Stimulated activated naive CD8-positive, alpha-beta T cell treated with anti-CD3 and anti-CD28 coated beads, Interleukin-15, Interleukin-2, amounts not matched to agents 100 U/mL and 50 U/mL, for 24 hours (primary cell): ENCODE results near the gene RTN1.

Source experiments
- ATAC-seq: fragments of 150-1000 bp; cut with Tn5 transposase; one replicate; pipeline ENCODE4 v1.10.0; 2021
- DNase-seq: peaks from one replicate; pipeline ENCODE4 v3.0.0; 2021

Gene RTN1

DNA sequence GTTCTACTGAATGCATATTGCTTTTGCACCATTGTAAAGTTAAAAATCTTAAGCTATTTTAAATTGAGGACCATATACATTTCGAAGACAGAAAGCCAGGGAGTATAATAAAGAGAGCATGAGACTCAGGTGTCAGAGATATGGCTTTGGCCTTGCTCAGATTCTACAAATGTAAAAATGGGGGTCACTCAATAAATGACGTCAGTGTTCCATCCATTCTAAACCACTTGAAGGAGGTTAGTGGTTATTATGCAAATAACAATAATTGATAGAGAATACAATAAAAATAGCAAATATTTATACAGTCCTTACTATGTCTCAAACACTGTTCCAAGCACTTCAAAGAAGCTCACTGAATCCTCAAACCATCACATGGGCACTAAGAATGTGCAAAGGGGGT, 20.1 kb downstream of the RTN1 start:
- ATAC-seq = no peak

DNA sequence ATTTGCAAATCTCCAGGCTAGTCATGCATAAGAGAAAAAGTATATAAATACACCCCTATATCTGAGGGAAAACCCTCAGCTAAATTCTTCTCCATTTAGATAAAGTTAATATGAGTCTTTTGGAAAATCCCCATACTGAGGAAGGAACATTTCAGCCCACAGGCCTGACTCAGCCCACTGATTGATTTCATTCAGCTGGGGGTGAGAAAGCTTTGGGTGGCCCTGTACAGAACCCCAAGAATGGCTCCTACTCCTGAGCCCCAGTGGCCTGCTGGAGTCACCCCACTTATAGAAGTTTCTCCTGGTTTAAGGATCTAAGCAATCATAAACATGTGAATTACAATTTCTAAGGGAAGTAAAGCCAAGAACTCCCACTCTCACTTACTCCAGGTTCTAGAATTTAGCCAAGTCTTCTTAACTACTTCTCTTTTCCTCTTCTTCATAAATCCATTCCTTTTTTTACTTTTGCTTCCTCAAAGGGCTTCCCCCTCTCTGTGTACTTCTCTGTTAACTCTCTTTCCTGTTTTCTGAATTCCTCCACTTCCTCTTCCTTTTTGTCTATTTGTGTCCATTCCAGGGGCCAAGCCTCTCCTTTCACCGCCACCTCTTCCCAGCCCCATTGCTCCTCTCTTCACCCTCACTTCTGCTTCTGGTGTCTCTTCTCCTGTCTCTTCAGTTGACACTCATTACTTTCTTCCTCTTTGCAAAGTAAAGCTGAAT, 21.0 kb downstream of the RTN1 start:
- peak; percentile 46 for ATAC-seq
- DNase-seq = no peak

More for the DNA sequence above, 20.1 kb downstream of the RTN1 start:
- DNase-seq = no peak

DNA sequence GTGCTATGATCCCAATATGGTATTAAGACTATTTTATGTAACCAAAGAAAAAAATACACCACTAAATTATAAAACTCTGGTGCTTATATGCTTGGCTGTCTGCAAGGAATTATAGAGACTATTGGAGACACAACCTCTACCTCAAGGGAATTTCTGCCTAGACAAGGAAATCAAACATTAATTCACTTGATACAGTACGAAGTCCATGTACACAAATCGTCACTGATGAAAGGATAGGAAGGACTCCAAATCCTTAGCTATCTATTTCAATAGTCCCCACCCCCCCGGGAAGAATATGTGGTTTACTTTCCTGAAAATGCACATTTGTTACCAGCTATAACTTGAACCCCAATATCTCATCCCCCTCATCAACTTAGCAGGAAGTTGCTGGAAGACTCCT, 21.9 kb downstream of the RTN1 start:
- ATAC-seq (no peak), DNase-seq (no peak)

DNA sequence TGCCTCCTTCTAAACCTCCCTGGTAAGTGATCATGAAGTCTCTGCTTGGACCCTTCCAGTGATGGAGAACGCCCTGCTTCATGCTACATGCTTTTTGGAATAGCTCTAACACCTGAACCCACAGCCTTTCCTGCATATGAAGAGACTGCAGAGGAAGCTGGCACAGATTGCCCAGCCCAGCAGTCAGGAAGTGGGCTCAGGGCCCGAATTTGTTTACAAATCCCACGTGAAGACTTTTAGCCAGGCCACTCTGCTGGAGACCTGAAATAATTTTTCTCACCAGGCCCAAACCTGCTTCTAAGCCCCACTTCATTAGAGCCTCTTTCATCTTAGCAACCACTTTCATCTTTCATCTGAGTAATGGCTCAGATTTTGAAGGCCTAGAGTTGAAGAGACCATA, 22.9 kb downstream of the RTN1 start:
- ATAC-seq (no peak), DNase-seq (no peak)

DNA sequence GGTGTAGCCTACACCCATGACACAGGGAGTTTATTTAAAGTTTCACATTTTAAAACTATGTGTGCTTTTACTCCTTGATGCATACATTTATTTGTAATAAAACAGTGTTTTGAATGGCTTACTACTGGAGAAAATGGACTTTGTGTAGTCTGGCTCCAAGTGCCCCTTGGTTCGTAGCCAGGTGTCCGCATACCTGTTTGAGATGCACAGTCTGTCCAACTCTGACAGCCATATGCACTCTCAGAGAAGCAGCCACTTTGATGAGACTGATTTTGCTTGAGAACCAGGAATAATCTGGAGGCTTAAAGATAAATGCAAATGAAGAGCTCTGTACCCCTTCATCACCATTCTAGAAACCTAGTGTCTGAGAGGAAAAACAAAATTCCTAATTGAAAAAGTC, 24.0 kb downstream of the RTN1 start:
- DNase-seq (no peak), ATAC-seq (no peak)

DNA sequence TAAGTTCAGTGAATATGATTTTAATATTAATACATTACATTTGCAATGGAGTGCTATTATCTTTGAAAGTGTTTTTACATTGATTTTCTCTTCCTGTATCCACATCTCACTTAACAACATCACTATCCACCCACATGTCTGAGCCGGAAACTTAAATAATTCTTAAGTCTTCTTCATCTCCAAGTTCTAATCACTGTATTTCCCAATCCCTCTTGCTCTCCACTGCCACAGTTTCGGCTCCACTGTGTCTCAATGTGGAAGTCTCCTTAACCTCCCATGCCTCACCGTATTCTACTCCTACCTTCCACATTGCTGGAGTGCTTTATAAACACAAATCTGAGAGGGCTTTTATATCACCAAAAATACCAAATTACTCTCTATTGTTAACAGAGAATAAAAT, 25.3 kb downstream of the RTN1 start:
- DNase-seq (no peak), ATAC-seq (no peak)

DNA sequence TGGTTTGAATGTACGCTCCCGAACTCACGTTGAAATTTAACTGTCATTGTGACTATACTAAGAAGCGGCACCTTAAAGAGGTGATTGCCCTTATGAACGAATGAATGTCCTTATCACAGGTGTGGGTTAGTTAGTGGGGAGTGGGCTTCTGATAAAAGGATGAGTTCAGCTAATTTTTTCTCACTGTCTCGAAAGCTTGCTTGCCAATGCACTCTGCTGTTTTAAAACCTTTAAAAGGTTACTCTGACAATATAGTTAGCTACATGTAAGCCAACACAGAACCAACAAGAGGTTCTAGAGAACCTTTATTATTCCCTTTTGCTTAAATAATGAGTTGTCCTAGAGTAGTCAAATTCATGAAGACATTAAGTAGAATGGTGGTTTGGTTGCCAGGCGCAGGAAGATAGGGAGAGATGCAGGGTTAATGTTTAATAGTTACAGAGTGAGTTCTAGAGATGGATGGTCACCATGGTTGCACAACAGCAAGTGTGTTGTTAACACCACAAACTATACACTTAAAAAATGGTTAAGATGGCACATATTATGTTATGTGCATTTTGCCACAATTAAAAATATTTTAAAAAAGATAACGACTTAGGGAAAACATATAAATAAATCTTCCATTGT, 26.3 kb downstream of the RTN1 start:
- DNase-seq (no peak), ATAC-seq (no peak)

DNA sequence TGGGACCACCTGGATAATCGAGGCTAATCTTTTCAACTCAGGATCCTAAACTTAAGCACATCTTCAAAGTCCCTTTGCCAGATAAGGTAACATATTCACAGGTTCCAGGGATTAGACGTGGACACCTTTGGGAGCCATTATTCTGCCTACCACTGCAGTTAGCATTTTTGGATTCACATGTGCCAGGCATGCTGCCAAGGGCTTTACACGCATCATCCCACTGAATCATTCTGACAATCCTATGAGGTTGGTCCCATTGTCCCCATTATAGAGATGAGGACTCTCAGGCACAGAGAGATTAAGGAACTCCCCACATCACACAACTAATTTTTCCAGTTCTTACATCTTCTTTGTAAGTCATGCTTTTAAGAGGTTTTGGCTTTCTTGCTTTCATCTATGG, 34.5 kb downstream of the RTN1 start:
- ATAC-seq (no peak), DNase-seq (no peak)

DNA sequence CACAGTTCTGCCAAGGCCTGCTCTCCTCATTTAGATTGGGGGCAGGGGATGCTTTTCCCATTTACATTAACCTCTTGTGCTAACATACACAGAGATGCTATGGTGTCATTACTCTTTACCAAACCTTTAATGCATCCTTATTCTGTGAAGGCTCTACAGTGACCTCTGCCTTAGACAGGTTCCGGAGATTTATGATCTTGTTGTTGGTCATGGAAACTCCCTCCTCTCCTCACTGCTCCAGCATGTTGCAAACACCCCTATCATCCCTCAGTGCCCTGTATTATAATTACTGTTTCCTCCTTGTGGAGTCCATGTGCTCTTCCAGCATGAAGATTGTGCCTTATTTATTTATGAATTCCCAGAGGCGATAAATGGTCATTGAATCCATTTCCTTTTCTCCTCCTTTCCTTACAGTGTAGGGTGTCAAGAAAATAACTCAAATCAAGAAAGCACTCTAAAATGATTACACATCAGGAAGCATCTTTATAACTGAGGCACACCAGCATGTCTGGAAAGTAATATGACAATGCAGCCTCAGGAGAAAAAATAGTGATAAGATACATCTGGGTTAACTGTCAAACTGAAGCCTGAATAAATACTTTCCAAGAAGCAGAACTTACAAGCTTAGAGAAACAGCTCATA, 37.8 kb downstream of the RTN1 start:
- DNase-seq (no peak), ATAC-seq (no peak)

DNA sequence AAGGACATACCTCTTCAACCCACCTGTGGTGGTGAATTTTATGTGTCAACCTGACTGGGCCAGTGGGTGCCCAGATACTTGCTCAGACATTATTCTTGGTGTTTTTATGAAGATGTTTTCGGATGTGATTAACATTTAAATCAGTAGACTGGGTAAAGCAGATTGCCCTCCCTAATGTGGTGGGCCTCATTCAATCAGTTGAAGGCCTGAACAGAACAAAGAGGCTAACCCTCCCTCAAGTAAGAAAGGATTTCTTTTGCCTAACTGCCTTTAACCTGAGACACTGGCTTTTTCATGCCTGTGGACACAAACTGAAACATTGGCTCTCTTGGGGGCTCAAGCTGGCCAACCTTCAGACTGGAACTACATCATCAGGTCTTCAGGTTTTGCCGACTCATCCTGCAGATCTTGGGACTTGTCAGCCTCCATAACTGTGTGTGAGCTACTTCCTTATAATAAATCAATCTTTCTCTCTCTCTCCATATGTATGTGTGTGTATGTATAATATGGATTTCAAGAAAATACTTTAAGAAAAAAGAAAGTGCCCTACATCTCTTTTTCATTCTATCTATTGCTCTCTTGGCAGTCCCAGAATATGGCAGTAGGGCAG, 39.4 kb downstream of the RTN1 start:
- no peak for ATAC-seq
- no peak for DNase-seq

DNA sequence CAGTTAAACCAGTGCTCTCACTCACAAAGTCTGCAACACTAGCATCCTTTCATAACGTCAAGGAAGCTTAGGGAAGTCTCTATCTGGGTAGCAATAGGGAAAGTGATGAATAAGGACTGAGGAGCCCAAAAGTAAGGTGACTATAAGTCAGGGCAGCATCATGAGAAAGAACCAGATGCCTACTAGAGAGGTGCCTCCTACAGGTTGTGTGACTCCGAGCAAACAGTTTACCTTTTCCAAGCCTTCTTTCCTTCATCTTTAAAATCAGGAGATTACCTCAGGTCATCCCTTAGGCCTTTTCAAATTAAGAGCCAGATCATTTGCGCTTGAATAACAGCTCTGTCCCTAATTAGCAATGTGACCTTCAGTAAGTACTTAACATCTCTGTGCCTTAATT, 40.2 kb downstream of the RTN1 start:
- DNase-seq (no peak), ATAC-seq (no peak)

DNA sequence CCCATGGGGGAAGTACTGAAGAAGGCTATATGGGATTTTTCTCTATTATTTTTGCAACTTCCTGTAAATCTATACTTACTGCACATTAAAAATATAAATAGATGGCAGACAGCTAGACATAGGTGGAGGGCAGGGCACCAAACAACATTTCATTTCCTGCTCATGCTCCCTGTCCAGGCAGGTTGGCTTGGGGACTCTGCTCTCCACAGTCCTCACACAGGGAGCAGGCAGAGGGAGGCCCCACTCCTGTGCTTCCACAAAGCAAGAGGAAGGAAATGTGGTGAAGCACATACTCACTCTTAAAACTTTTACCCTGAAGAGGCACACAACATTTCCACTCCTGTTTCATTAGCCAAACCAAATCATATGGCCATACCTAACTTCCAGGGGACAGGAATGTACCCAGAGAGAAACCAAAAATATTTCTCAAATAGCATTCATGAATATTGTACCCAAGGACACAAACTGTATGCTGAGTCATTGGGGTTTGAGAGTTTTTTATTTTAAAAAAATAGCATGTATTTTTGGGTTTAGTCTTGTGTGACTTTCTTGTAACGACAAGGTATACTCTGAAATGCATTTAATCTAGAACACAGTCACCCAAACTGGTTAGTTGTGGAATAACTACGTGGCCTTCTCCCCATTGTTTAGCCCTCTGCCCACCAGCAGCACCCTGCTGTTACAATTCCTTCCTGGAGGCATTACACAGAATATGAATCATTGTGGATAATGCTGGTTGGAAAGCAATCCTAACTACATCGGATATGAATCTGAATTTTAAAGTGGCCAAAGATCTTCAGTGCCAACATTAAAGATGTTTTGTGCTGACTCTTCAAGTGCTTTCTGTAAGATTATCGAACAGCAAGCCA, 40.9 kb downstream of the RTN1 start:
- DNase-seq = no peak
- no peak for ATAC-seq

DNA sequence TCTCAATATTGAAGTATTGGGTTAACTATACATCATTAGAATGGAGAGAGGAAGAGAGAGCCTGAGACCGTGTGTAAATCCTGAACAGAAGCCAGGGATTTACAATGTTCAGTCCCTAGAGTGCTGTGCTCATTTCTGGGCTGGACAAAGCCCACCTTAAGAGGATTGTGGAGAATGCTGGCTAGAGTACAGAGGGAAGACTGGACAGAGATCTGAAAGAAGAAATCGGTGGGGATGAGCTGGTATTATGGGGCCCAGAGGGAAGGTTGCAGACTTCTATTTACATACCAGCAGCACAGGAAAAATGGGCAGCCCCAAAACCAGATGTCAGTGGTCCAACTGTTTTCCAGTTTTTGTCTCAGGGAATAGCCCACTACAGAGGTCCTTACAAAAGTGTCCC, 42.3 kb downstream of the RTN1 start:
- no peak for DNase-seq
- ATAC-seq = no peak

DNA sequence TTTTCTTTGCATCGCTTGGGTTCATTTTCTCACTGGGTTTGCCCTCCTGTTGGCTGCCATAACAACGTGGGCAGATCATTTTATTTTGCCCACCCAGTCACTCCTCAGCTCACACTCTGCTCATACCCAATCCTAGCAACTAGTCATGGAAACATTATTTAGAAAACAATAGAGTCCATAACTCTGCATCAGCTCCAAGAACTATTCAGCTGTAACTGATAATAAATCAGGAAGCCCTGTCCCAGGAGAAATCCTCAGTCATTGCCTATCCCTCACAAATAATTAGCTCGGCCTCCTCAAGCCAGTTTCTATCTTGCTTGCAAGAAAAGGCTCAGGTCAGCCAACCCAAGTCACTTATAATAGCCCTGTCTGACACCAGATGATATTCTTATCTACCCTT, 43.2 kb downstream of the RTN1 start:
- DNase-seq = no peak
- ATAC-seq = no peak

DNA sequence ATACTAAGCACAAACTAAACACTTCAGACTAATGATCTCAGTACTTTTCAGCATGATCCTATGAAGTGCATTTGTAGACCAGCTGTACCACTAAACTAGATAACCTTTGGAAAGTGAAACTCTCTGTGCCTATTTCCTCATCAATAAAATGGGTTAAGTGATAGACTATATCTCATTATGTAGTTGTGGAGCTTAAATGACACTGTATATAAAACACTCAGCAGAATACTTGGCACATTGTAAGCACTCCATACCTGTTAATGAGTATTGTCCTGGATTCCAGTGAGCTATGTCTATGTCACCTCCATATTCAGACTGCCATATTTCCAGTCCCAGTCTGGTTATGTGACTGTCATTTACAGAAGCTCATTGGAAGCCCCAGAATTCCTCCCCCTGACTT, 44.4 kb downstream of the RTN1 start:
- ATAC-seq (no peak), DNase-seq (no peak)

DNA sequence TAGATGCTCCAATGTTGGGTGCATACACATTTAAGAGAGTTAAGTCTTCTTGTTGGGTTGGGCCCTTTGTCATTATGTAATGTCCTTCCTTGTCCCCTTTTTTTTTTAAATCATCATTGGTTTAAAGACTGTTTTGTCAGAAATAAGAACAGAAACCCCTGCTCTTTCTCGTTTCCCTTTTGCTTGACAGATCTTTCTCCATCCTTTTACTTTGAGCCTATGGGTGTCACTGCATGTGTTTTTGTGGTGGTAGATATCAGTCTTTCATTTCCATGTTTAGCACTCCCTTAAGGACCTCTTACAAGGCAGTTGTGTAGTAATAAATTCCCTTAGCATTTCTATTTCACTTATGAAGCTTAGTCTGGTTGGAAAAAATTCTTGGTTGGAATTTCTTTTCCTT, 47.4 kb downstream of the RTN1 start:
- ATAC-seq = no peak
- no peak for DNase-seq

DNA sequence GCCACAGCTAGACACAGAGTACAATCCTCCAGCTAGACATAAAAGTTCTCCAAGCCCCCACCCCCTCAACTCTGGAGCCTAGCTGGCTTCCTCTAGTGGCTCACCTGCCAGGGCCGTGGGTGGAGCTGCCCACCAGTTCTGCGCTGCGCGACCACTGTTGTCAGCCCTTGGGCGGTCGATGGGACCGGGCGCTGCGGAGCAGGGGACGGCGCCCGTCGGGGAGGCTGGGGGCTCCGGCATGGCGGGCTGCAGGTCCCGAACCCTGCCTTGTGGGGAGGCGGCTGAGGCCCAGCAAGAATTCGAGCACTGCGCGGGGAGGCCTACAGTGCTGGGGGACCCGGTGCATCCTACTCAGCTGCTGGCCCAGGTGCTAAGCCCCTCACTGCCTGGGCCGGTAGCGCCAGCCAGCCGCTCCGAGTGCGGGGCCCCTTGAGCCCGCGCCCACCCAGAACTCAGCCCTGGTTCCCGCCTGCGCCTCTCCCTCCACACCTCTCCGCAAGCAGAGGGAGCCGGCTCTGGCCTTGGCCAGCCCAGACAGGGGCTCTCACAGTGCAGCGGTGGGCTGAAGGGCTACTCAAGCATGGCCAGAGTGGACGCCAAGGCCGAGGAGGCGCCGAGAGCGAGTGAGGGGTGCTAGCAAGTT, 51.0 kb downstream of the RTN1 start:
- peak; percentile 32 for ATAC-seq

DNA sequence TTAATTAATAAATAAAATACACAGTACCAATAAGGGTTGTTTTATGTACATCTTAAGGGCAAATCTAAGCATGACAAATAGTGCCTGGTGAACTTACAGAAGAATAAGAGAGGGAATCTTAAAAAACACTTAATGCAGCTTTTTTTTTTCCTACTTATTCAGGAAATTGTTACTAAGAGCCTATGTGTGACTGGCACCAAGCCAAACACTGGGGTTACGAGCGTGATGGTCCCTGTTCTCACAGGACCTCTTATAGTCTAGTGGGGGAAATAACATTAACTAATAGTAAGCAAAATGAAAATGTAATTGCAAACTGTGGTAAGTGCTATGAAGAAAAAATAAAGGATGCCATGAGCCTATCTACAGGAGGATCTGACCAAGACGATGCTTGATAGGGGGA, 53.6 kb downstream of the RTN1 start:
- DNase-seq = no peak
- no peak for ATAC-seq

More for the DNA sequence above, 51.0 kb downstream of the RTN1 start:
- no peak for DNase-seq

DNA sequence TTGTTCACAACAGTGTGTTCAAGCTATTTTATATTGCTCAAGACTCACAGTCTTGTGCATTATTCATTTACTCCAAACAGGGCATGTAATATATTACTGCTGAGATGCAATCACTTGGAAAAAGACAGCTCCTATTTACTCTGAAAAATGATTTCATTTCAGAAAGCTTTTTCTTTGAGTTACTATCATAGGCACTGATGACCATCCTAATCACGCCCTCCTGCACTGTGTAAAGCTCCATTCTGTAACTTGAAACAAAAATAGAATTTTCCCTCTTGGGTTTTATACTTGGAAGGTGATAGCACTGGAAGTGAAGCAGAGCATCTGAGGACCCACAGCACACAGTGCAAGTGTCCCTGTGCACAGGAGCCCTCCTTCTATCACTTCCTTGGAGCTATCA, 55.6 kb downstream of the RTN1 start:
- ATAC-seq (no peak), DNase-seq (no peak)

DNA sequence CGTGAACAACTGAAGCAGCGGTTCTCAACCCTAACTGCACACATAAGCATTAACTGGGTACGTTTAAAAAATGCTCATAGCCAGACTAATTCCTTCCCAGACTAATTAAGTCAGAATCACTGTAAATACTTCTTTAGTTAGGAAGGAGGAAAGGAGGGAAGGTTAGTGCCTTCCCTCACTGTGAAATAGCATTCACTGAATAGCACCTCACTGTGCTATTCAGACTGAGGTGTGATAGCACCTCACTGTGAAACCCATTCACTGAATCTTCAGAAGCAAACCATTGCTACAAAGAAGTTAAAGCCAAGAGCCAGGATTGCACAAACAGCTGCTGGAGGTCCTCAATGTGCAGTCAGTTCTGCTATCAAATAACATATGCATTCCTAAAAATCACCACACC, 58.8 kb downstream of the RTN1 start:
- ATAC-seq (no peak), DNase-seq (no peak)

DNA sequence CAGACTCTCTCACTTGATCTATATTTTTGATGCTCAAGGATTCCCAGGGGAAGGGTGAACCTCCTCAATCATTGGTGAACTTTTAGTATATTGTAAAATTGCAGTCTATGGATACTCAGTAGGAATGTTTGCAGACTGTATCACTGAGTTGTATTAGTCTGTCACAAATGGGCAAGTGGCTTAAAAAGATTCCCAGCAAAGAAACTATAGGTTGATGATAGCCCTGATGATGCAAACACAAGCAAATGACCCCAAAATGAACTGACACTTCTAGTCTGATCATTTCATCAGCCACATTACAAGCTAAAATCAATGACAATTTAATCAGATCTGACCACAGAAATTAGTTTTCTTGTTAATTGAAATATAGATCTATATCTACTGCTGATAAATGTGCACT, 59.5 kb downstream of the RTN1 start:
- no peak for ATAC-seq
- no peak for DNase-seq

DNA sequence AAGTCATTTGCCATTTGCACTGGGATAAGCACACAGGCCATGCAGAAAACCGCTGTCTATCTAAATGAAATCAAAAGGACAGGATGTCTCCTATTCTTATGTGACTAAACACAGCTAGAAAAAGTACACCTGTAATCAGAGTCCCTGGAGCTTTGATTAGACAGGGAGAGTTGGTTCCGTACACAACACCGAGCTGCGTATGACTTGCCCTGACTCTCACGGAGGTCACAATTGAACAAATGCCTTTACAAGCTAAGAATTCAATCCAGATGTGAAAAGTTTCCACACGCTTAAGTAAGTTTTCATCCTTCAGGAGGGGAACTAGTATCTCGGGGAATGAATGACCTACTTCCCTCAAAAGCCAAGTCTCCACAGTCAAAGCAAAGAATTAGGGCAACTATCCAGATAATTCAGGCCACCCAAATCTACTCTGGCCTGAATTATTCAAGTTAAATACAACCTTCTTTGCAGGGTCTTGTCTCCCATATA, 67.5 kb downstream of the RTN1 start:
- DNase-seq (no peak), ATAC-seq (no peak)
